IgD-negative memory B cell (primary cell): ENCODE measurements around the gene METTL25B. TPM values are rescaled to one million over a fixed set of nuclear protein-coding genes. Genes with fewer than 3 reads are reported as not detected.

ENCODE experiments used
- H3K27ac Mint-ChIP-seq, 3 donors: one replicate each; pipeline ENCODE4 v1.8.0; 2020 to 2022; ENCODE audit warnings: mild to moderate bottlenecking in 3 of 3, mixed read lengths in 3 of 3, moderate library complexity in 1 of 3
- H3K27me3 Mint-ChIP-seq: one replicate; pipeline ENCODE4 v1.8.0; 2021; ENCODE audit warnings: mixed read lengths
- H3K36me3 Mint-ChIP-seq: one replicate; pipeline ENCODE4 v1.8.0; 2020; ENCODE audit warnings: mild to moderate bottlenecking, mixed read lengths
- H3K4me1 Mint-ChIP-seq, 3 donors: one replicate each; pipeline ENCODE4 v1.8.0; 2020 to 2022; ENCODE audit warnings: mixed read lengths in 3 of 3, mild to moderate bottlenecking in 1 of 3
- H3K4me3 Mint-ChIP-seq, 4 donors: one replicate each; pipeline ENCODE4 v1.8.0; 2020 to 2022; ENCODE audit warnings: mild to moderate bottlenecking in 4 of 4, mixed read lengths in 4 of 4, moderate library complexity in 3 of 4
- H3K9me3 Mint-ChIP-seq, 3 donors: one replicate each; pipeline ENCODE4 v1.8.0; 2020 to 2021; ENCODE audit warnings: mixed read lengths in 3 of 3, mild to moderate bottlenecking in 1 of 3
- polyA plus RNA-seq: library from polyadenylated mRNA; unstranded; fragments of 300-500 nt; fragmentation: Illumina TruSeq; gene quantifications from one replicate; pipeline ENCODE4 v1.2.3, GENCODE V29; 2021

The METTL25B gene
- polyA plus RNA-seq, 1 donor from 2014 or later = 11.5 TPM

GRCh38 chr1:156707417-156708217, 20.7 kb upstream of the METTL25B start:
- Mint-ChIP-seq H3K4me3 (peak overlapping the region in 3 of 4 donors; percentile 78 to 83 (median 79)), H3K36me3 (no peaks in the 10 kb centered on the region), H3K9me3 (no peaks in the 10 kb centered on the region), H3K27ac (no peak overlapping the region), H3K4me1 (peaks cover 0 to 12% (median 4%) of the 10 kb centered on the region in 3 donors), H3K27me3 (peaks cover 23% of the 10 kb centered on the region)

GRCh38 chr1:156708218-156708661, 20.0 kb upstream of the METTL25B start:
- H3K4me3 Mint-ChIP-seq = peak overlapping the region in 1 of 4 donors; percentile 7

GRCh38 chr1:156709031-156709430, 19.2 kb upstream of the METTL25B start:
- peaks cover 0 to 11% (median 4%) of the 10 kb centered on the region in 3 donors for H3K4me1 Mint-ChIP-seq
- no peaks in the 10 kb centered on the region for H3K9me3 Mint-ChIP-seq
- H3K27me3 Mint-ChIP-seq = peaks cover 12% of the 10 kb centered on the region
- H3K36me3 Mint-ChIP-seq = no peaks in the 10 kb centered on the region
- no peak overlapping the region for H3K27ac Mint-ChIP-seq
- peak overlapping the region in 1 of 4 donors; percentile 7 for H3K4me3 Mint-ChIP-seq

More at GRCh38 chr1:156708218-156708661, 20.0 kb upstream of the METTL25B start:
- Mint-ChIP-seq H3K9me3 (no peaks in the 10 kb centered on the region), H3K36me3 (no peaks in the 10 kb centered on the region), H3K4me1 (peaks cover 0 to 12% (median 4%) of the 10 kb centered on the region in 3 donors), H3K27me3 (peaks cover 19% of the 10 kb centered on the region), H3K27ac (no peak overlapping the region)

- Mint-ChIP-seq H3K36me3 (peaks cover 2% of the 10 kb centered on the region), H3K27ac (no peak overlapping the region), H3K27me3 (peaks cover 6% of the 10 kb centered on the region), H3K4me3 (no peak overlapping the region), H3K4me1 (peaks cover 0 to 5% (median 4%) of the 10 kb centered on the region in 3 donors), H3K9me3 (no peaks in the 10 kb centered on the region)
These were observed 18.3 kb upstream of the METTL25B start for GRCh38 chr1:156709757-156710489.

- Mint-ChIP-seq H3K36me3 (peaks cover 7% of the 10 kb centered on the region), H3K4me1 (peaks cover 0 to 3% (median 1%) of the 10 kb centered on the region in 3 donors), H3K27me3 (no peaks in the 10 kb centered on the region), H3K4me3 (no peak overlapping the region), H3K9me3 (no peaks in the 10 kb centered on the region), H3K27ac (no peak overlapping the region)
These were observed 17.1 kb upstream of the METTL25B start for GRCh38 chr1:156711011-156711817.

- Mint-ChIP-seq H3K4me1 (peaks cover 0 to 5% (median 2%) of the 10 kb centered on the region in 3 donors), H3K36me3 (peaks cover 9% of the 10 kb centered on the region), H3K9me3 (no peaks in the 10 kb centered on the region), H3K27me3 (no peaks in the 10 kb centered on the region), H3K4me3 (no peak overlapping the region), H3K27ac (no peak overlapping the region)
These were observed 15.6 kb upstream of the METTL25B start for GRCh38 chr1:156712626-156713025.

GRCh38 chr1:156714830-156715229, 13.4 kb upstream of the METTL25B start:
- Mint-ChIP-seq H3K27me3 (no peaks in the 10 kb centered on the region), H3K36me3 (peaks cover 9% of the 10 kb centered on the region), H3K4me1 (peaks cover 0 to 5% (median 2%) of the 10 kb centered on the region in 3 donors), H3K27ac (no peak overlapping the region), H3K4me3 (no peak overlapping the region), H3K9me3 (no peaks in the 10 kb centered on the region)

- Mint-ChIP-seq H3K9me3 (no peaks in the 10 kb centered on the region), H3K27me3 (no peaks in the 10 kb centered on the region), H3K36me3 (peaks cover 12% of the 10 kb centered on the region), H3K4me1 (peaks cover 0 to 5% (median 2%) of the 10 kb centered on the region in 3 donors), H3K27ac (no peak overlapping the region), H3K4me3 (no peak overlapping the region)
These were observed 10.9 kb upstream of the METTL25B start for GRCh38 chr1:156717351-156717750.

- Mint-ChIP-seq H3K4me3 (no peak overlapping the region), H3K4me1 (peaks cover 8 to 15% (median 11%) of the 10 kb centered on the region in 3 donors), H3K9me3 (no peaks in the 10 kb centered on the region), H3K36me3 (peaks cover 8% of the 10 kb centered on the region), H3K27me3 (no peaks in the 10 kb centered on the region), H3K27ac (no peak overlapping the region)
These were observed 7.1 kb upstream of the METTL25B start for GRCh38 chr1:156721131-156721530.

GRCh38 chr1:156721535-156721934, 6.7 kb upstream of the METTL25B start:
- H3K27ac Mint-ChIP-seq = no peak overlapping the region
- H3K4me3 Mint-ChIP-seq = no peak overlapping the region
- H3K9me3 Mint-ChIP-seq = no peaks in the 10 kb centered on the region
- H3K36me3 Mint-ChIP-seq = peaks cover 8% of the 10 kb centered on the region
- peaks cover 8 to 14% (median 11%) of the 10 kb centered on the region in 3 donors for H3K4me1 Mint-ChIP-seq
- no peaks in the 10 kb centered on the region for H3K27me3 Mint-ChIP-seq

GRCh38 chr1:156725683-156726280, 2.5 kb upstream of the METTL25B start:
- Mint-ChIP-seq H3K27me3 (peaks cover 2% of the 10 kb centered on the region), H3K4me1 (peaks cover 23 to 26% (median 24%) of the 10 kb centered on the region in 3 donors), H3K4me3 (no peak overlapping the region), H3K9me3 (no peaks in the 10 kb centered on the region), H3K27ac (no peak overlapping the region), H3K36me3 (peaks cover 3% of the 10 kb centered on the region)

- Mint-ChIP-seq H3K36me3 (peaks cover 3% of the 10 kb centered on the region), H3K4me3 (no peak overlapping the region), H3K4me1 (peaks cover 23 to 26% (median 25%) of the 10 kb centered on the region in 3 donors), H3K27ac (no peak overlapping the region), H3K9me3 (no peaks in the 10 kb centered on the region), H3K27me3 (peaks cover 2% of the 10 kb centered on the region)
These were observed 1.6 kb upstream of the METTL25B start for GRCh38 chr1:156726549-156727226.

- H3K9me3 Mint-ChIP-seq = no peaks in the 10 kb centered on the region
- H3K27ac Mint-ChIP-seq = peak overlapping the region in 2 of 3 donors; percentile 97 to 98
- peaks cover 2% of the 10 kb centered on the region for H3K27me3 Mint-ChIP-seq
- H3K4me3 Mint-ChIP-seq = no peak overlapping the region
- peaks cover 23 to 26% (median 25%) of the 10 kb centered on the region in 3 donors for H3K4me1 Mint-ChIP-seq
- peaks cover 3% of the 10 kb centered on the region for H3K36me3 Mint-ChIP-seq
These were observed 777 bp upstream of the METTL25B start for GRCh38 chr1:156727492-156727891.
